Choroid plexus epithelial cell (primary cell): Measurements from ENCODE around the gene HOMER3.

Experiments used
- DNase-seq: peaks from one replicate; pipeline ENCODE4 v3.0.0-alpha.2; 2010; ENCODE audit warnings: low read depth
- H3K4me3 ChIP-seq: 2 replicates; pipeline ENCODE4 v1.5.1; 2011; ENCODE audit warnings: low read depth, mild to moderate bottlenecking, control low read depth, low read length, moderate library complexity
- TF ChIP-seq, protein P1 (sequence below): conservative IDR thresholded peaks from 2 replicates; pipeline ENCODE4 v1.5.1; 2011; ENCODE audit warnings: low read depth, mild to moderate bottlenecking, control low read depth, inconsistent platforms, low read length, moderate library complexity

The HOMER3 gene

DNA sequence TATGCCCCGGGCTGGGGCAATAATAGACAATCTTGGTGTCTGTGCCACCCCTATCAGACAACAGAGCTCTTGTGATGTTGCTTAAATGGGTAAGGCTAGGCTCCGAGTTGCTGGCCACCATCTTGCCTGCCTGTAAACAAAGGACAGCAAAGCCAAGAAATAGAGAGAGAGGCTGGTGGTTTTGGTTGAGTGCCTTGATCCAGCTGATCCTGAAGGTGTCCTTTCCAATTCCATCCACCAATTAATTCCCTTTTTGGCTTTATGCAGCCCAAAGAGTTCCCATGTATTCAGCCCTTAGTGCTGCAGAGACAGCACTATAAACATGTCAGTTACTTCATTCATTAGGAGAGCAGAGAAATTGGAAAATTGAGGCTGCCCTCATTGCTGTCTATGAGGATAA is 41.7 kb upstream of the HOMER3 start:
- no peak for DNase-seq
- TF ChIP-seq, protein P1, sequence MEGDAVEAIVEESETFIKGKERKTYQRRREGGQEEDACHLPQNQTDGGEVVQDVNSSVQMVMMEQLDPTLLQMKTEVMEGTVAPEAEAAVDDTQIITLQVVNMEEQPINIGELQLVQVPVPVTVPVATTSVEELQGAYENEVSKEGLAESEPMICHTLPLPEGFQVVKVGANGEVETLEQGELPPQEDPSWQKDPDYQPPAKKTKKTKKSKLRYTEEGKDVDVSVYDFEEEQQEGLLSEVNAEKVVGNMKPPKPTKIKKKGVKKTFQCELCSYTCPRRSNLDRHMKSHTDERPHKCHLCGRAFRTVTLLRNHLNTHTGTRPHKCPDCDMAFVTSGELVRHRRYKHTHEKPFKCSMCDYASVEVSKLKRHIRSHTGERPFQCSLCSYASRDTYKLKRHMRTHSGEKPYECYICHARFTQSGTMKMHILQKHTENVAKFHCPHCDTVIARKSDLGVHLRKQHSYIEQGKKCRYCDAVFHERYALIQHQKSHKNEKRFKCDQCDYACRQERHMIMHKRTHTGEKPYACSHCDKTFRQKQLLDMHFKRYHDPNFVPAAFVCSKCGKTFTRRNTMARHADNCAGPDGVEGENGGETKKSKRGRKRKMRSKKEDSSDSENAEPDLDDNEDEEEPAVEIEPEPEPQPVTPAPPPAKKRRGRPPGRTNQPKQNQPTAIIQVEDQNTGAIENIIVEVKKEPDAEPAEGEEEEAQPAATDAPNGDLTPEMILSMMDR, result no peak
- no peak overlapping the region for H3K4me3 ChIP-seq

DNA sequence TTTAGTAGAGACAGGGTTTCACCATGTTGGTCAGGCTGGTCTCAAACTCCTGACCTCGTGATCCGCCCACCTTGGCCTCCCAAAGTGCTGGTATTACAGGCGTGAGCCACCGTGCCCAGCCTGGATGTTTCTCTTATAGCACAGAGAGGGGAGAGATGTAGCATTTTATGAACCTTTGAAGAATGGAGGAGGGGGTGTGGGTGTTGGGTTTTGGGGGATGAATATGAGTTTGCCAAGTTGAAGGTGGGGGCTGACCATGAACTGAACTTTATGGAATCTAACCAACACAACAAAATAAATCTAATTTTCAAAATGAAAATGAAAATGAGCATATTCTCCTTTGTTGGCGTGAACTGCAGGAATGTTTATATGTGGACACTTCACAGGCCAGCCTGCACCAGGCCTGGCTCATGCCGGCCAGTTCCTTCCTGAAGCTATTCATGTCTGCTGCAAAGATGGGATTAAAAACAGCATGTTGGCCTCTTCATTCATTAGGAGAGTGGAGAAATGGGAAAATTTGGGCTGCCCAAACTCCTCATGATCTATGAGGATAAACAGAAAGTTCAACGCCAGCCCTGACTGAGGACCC is 39.5 kb upstream of the HOMER3 start:
- no peak for DNase-seq
- TF ChIP-seq, protein P1, result no peak

DNA sequence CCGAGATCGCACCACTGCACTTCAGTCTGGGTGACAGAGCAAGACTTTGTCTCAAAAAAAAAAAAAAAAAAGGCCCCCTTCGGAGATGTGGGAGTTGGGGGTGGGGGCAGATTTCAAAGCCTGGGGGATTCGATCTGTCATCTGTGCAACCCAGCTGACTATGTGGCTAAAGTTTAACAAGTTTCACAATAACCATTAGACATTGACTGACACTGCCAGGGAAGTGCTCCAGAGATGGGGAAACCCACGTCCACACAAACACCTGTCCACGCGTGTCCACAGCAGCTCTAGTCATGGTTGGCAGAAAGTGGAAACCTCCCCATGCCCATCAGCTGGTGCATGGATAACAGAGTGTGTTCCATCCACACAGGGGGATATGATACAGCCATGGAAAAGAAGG is 37.6 kb upstream of the HOMER3 start:
- DNase-seq, result no peak
- H3K4me3 ChIP-seq, result no peak overlapping the region
- TF ChIP-seq, protein P1, result no peak

More for the DNA sequence above, 39.5 kb upstream of the HOMER3 start:
- no peak overlapping the region for H3K4me3 ChIP-seq

DNA sequence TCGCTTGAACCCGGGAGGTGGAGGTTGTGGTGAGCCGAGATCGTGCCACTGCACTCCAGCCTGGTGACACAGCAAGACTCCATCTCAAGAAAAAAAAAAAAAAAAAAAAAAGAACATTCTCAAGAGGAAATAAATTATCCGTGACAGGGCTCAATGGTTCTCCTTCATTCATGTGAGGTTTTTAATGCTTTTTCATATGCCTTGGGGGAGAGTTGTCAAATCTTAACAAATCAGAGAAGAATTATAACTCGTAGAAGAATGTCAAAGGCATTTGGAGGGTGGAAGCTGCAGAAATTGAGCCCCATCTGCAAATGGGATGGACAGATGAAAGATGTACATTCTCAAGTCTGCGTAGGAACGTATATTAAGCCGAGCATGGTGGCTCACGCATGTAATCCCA is 34.9 kb upstream of the HOMER3 start:
- H3K4me3 ChIP-seq, result no peak overlapping the region
- DNase-seq, result no peak
- TF ChIP-seq, protein P1, result no peak

DNA sequence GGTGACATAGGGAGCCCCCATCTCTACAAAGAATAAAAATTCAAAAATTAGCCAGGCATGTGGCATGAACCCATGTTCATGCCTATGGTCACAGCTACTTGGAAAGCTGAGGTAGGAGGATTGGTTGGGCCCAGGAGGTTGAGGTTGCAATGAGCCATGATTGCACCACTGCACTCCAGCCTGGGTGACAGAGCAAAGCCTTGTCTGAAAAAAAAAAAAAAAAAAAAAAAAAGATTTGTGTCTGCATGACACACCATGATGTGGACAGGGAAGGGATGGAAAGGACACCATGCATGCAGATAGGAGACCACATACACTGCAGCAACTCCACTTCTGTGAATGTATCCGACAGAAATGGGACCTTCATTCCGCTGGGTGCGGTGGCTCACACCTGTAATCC is 34.0 kb upstream of the HOMER3 start:
- no peak overlapping the region for H3K4me3 ChIP-seq
- DNase-seq, result no peak
- TF ChIP-seq, protein P1, result no peak

DNA sequence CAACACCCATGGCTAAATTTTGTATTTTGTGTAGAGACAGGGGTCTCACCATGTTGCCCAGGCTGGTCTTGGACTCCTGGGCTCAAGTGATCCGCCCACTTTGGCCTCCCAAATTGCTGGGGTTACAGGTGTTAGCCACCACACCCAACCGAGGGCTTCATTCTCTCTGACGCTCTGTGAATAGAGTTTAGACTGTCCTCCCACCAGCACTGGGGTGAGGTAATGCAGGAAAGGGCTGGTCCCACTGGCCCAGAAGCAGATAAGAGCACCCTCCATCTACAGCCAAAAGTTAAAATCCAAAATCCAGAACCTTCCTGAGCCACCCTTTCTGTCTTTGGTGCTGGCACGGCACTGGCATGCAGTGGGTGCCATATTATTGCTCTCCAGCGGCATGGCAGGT is 31.8 kb upstream of the HOMER3 start:
- H3K4me3 ChIP-seq, result no peak overlapping the region
- no peak for DNase-seq
- TF ChIP-seq, protein P1, result no peak

DNA sequence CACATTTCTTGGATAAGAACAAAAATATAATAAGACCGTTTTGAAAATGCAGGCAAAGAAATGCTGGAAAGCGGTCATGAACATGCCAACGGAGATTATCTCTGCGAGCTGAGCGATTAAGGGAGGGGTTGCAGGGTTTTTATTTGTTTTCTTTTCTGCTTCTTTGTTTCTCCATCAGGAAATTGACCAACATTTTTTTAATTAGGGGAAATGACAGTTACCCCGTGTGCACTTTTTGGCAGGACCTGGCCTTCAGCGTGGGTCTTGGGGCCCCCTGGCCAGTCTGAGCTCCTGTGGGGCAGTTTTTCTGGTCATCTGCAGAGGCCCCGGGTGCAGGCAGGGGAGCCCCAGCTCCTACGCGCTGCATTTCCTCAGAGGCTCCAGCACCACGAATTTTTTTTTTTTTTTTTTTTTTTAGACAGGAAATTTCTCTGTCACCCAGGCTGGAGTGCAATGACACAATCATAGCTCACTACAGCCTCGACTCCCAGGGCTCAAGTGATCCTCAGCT is 31.3 kb upstream of the HOMER3 start:
- peak; percentile 30 for DNase-seq
- H3K4me3 ChIP-seq, result no peak overlapping the region
- TF ChIP-seq, protein P1, result no peak
